PFSK-1 (cell line): ENCODE measurements around the gene BMAL1.

Experiments
- FOXP2 ChIP-seq: optimal IDR thresholded peaks from 2 replicates; pipeline ENCODE3; 2011; ENCODE audit warnings: borderline replicate concordance, control low read depth, inconsistent platforms; ENCODE audit not compliant: insufficient read depth; ENCODE audit errors: extremely low read length, extremely low read depth
- POLR2AphosphoS5 ChIP-seq: IDR thresholded peaks from 2 replicates; pipeline ENCODE4 v1.6.1; 2012; ENCODE audit warnings: low read depth, mild to moderate bottlenecking, control low read depth, low read length, moderate library complexity
- REST ChIP-seq, 2 experiments: IDR thresholded peaks; 2 replicates each; pipeline versions ENCODE4 v1.6.1 to v1.8.0; 2011 to 2012; ENCODE audit warnings: low read depth in 2 of 2, low read length in 2 of 2, control low read depth in 1 of 2, inconsistent platforms in 1 of 2, mild to moderate bottlenecking in 1 of 2, moderate library complexity in 1 of 2; ENCODE audit not compliant: insufficient read depth in 1 of 2
- SIN3A ChIP-seq: IDR thresholded peaks from 2 replicates; pipeline ENCODE4 v1.6.1; 2012; ENCODE audit warnings: mild to moderate bottlenecking, low read length, moderate library complexity, borderline replicate concordance; ENCODE audit not compliant: insufficient read depth
- TAF1 ChIP-seq: IDR thresholded peaks from 2 replicates; pipeline ENCODE4 v1.6.1; 2012; ENCODE audit warnings: low read length, control low read depth, borderline replicate concordance; ENCODE audit not compliant: insufficient read depth

Gene BMAL1

GRCh38 chr11:13348305-13348704, 70.7 kb downstream of the BMAL1 start:
- TF ChIP-seq TAF1 (no peak), REST (IDR thresholded peaks at IDR 0.05; ENCODE audit: insufficient read depth in 1 of 2, low read depth in 2 of 2, low read length in 2 of 2) (no peak), SIN3A (no peak), FOXP2 (no peak), POLR2AphosphoS5 (no peak)

DNA sequence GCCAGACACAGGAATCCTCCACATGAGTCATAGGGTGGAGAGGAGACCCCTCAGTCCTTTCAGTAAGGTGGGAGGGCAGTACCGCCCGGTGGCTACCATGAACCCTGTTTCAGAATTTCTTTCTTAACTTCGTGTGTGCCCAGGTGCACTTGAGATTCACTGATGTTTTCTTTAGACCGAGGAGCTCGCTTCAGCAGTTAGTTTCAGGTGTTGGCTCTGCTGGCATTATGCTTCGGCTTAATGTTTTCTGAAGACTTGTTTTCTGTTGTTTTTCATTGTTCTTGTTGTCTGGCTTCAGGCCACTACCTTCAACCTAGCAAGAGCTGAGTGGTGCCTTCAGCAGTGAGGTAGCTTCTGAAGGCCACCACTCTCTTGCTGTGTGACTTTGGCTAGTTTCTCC, 71.5 kb downstream of the BMAL1 start:
- no peak for TF ChIP-seq REST (IDR thresholded peaks at IDR 0.05; ENCODE audit: insufficient read depth in 1 of 2, low read depth in 2 of 2, low read length in 2 of 2)
- no peak for TF ChIP-seq POLR2AphosphoS5
- TF ChIP-seq TAF1, result no peak
- no peak for TF ChIP-seq SIN3A
- TF ChIP-seq FOXP2, result no peak

DNA sequence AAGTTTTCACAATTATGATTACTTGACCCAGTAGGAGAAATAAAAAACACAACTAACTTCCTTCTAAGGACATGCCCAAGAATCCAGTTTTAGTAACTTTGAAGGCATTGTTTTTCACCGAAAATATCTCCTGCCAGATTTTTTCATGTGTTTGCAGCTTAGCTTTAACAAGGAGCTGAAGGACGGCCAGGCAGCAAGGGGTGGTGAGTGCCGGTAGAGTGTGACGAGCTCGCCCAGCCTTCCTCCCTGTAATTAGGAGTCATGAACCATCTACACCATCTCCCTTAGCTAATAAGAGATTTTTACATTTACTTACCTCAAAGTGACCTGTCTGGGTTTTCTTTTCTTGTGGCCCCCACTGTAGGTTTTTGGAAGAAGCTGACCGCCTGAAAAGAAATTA, 72.0 kb downstream of the BMAL1 start:
- no peak for TF ChIP-seq TAF1

DNA sequence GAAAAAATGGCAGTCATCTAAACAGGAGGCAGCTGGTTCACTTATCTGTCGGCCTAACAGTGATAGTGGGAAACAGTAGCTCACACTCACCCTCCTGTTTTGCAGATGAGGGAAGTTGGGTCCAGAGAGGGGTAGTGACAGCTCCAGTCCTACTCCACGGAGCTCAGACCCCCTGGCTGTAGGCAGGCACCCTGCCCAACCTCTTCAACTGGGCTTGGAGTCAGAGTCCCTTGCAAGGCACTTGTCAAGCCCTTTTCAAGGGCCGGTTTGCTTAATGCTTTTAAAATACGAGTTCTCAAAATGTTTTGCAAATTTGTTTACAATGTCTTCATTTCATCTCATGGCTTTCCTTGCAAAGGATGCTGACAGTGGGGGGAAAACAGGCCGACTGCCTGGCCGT, 75.1 kb downstream of the BMAL1 start:
- TF ChIP-seq FOXP2 (no peak), REST (IDR thresholded peaks at IDR 0.05; ENCODE audit: insufficient read depth in 1 of 2, low read depth in 2 of 2, low read length in 2 of 2) (no peak), POLR2AphosphoS5 (no peak)

DNA sequence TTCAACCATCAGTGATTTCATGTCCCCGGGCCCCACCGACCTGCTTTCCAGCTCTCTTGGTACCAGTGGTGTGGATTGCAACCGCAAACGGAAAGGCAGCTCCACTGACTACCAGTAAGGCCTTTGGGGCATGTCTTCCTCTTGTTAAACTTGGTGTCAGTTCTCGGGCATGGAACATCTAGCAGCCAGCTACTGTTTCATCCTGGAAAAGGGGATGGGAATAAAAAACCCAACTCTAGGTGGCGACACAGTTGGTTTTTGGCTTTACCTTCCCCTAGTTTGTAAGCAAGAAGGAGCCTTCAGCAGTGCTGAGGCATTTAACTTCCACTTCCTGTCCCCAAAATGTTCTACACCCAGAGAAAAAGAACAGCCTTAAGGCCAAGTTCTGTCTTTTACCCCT, 76.7 kb downstream of the BMAL1 start:
- TF ChIP-seq FOXP2 (no peak), POLR2AphosphoS5 (no peak), SIN3A (no peak)

GRCh38 chr11:13355191-13355590, 77.6 kb downstream of the BMAL1 start:
- TF ChIP-seq POLR2AphosphoS5 (no peak), REST (IDR thresholded peaks at IDR 0.05; ENCODE audit: insufficient read depth in 1 of 2, low read depth in 2 of 2, low read length in 2 of 2) (no peak), SIN3A (no peak), FOXP2 (no peak), TAF1 (no peak)
